HepG2 (cell line): ENCODE measurements around the gene SLC9C2. TPM values are rescaled to one million over a fixed set of nuclear protein-coding genes. Genes with fewer than 3 reads are reported as not detected.

ENCODE experiments used
- ATAC-seq: fragments of 200-7000 bp; cut with Tn5 transposase; 3 replicates; pipeline ENCODE4 v1.9.1; 2020; ENCODE audit warnings: mild to moderate bottlenecking, moderate library complexity
- BruUV-seq: library from RNA; stranded (reverse); fragments of 400-500 nt; replicated peaks from 2 replicates; lab custom pipeline; 2021; lab: Mats Ljungman, UMichigan
- CTCF ChIA-PET: fragments of 300-600 bp; formaldehyde crosslinking; extraction: SDS; loops from one replicate; lab custom pipeline; 2021; ENCODE audit warnings: low total read pairs, inconsistent platforms, low intra/inter-chr PET ratio; lab: Yijun Ruan, JAX
- POLR2A ChIA-PET: fragments of 350-600 bp; sonication (Branson Sonifier 250); formaldehyde crosslinking; loops from one replicate; lab custom pipeline; 2020; ENCODE audit warnings: antibody characterized with exemption, inconsistent platforms; lab: Yijun Ruan, JAX
- DNase-seq: peaks from one replicate; pipeline ENCODE4 v3.0.0-alpha.2; 2015; ENCODE audit warnings: low spot score
- FAIRE-seq: peaks from 3 replicates; lab custom pipeline; 2011; peaks lifted over from hg19 to GRCh38; lab: Jason Lieb, UNC
- H2AFZ ChIP-seq: one replicate; pipeline ENCODE4 v1.6.1; 2011; ENCODE audit warnings: low read length, inconsistent platforms
- H3K27ac ChIP-seq: fragments of 300-600 bp; 3 replicates; pipeline ENCODE4 v1.8.0; 2011; ENCODE audit warnings: mixed run types, mild to moderate bottlenecking, mixed read lengths, low read length, inconsistent platforms; ENCODE audit not compliant: insufficient read depth; ENCODE audit errors: extremely low read length
- H3K27me3 ChIP-seq, 2 experiments: fragments of 200-600 bp in 1 of 2; 2 replicates in 1 of 2; 3 replicates in 1 of 2; pipeline versions ENCODE4 v1.6.0 to v1.8.0; 2011; ENCODE audit warnings: low read length in 2 of 2, mild to moderate bottlenecking in 2 of 2, moderate library complexity in 2 of 2, inconsistent platforms in 1 of 2; ENCODE audit not compliant: insufficient read depth in 2 of 2, control insufficient read depth in 1 of 2
- H3K36me3 ChIP-seq, 2 experiments: fragments of 200-600 bp in 1 of 2; replicated peaks in 1 of 2; 2 replicates in 1 of 2; 3 replicates in 1 of 2; pipeline versions ENCODE4 v1.5.1 to v1.8.0; 2011; ENCODE audit warnings: low read length in 2 of 2, inconsistent platforms in 1 of 2; ENCODE audit not compliant: insufficient read depth in 2 of 2, control insufficient read depth in 1 of 2
- H3K4me1 ChIP-seq: 2 replicates; pipeline ENCODE4 v1.5.1; 2012; ENCODE audit warnings: low read length, inconsistent platforms; ENCODE audit not compliant: insufficient read depth
- H3K4me2 ChIP-seq: 2 replicates; pipeline ENCODE4 v1.6.0; 2011; ENCODE audit warnings: low read depth, low read length, inconsistent platforms
- H3K4me3 ChIP-seq, 3 experiments: fragments of 200-600 bp in 1 of 3; sonication (generic), shearing (Covaris generic) in 1 of 3; replicated peaks in 1 of 3; 2 replicates each; pipeline ENCODE4 v1.5.1; 2011 to 2016; ENCODE audit warnings: low read length in 3 of 3, inconsistent platforms in 2 of 3, low read depth in 2 of 3, mild to moderate bottlenecking in 2 of 3, control low read depth in 1 of 3, mixed read lengths in 1 of 3; ENCODE audit not compliant: insufficient read depth in 1 of 3
- H3K79me2 ChIP-seq: one replicate; pipeline ENCODE4 v1.6.1; 2011; ENCODE audit warnings: low read length, inconsistent platforms; ENCODE audit not compliant: insufficient read depth
- H3K9ac ChIP-seq: 2 replicates; pipeline ENCODE4 v1.6.0; 2011; ENCODE audit warnings: mild to moderate bottlenecking, low read depth, low read length, inconsistent platforms; ENCODE audit not compliant: insufficient read depth
- H3K9me3 ChIP-seq: 2 replicates; pipeline ENCODE4 v1.5.1; 2012; ENCODE audit warnings: mild to moderate bottlenecking, low read length
- H4K20me1 ChIP-seq: 2 replicates; pipeline ENCODE4 v1.6.0; 2011; ENCODE audit warnings: inconsistent platforms, mild to moderate bottlenecking, low read length, moderate library complexity; ENCODE audit not compliant: insufficient read depth
- ATF7-NPFF ChIP-seq: sonication (generic); formaldehyde crosslinking; IDR thresholded peaks from 2 replicates; pipeline ENCODE4 v1.8.1; 2023; ENCODE audit warnings: mild to moderate bottlenecking, low read depth, missing genetic modification reagents, moderate library complexity
- CERS6 ChIP-seq: sonication (generic); formaldehyde crosslinking; IDR thresholded peaks from 2 replicates; pipeline ENCODE4 v1.5.0; 2020; ENCODE audit warnings: missing genetic modification reagents
- GPN1 ChIP-seq: sonication (generic); formaldehyde crosslinking; IDR thresholded peaks from 2 replicates; pipeline ENCODE4 v1.5.1; 2020; ENCODE audit warnings: missing genetic modification reagents, borderline replicate concordance
- NFYB ChIP-seq: sonication (generic); formaldehyde crosslinking; IDR thresholded peaks from 2 replicates; pipeline ENCODE4 v1.4.0; 2020; ENCODE audit warnings: missing genetic modification reagents
- NRL ChIP-seq: sonication (generic); formaldehyde crosslinking; IDR thresholded peaks from 2 replicates; pipeline ENCODE4 v1.5.0; 2020; ENCODE audit warnings: missing genetic modification reagents, mild to moderate bottlenecking, moderate library complexity, borderline replicate concordance
- RBFOX2 ChIP-seq: fragments of 200-400 bp; formaldehyde crosslinking; IDR thresholded peaks from 2 replicates; pipeline ENCODE4 v1.6.1; 2017; ENCODE audit warnings: low read depth, mild to moderate bottlenecking, low read length
- SKI ChIP-seq: fragments of 450-650 bp; IDR thresholded peaks from one replicate; pipeline ENCODE4 v1.6.1; 2018; ENCODE audit warnings: mild to moderate bottlenecking; ENCODE audit not compliant: partially characterized antibody
- TBX3 ChIP-seq: fragments of 450-650 bp; IDR thresholded peaks from 2 replicates; pipeline ENCODE4 v1.6.1; 2017; ENCODE audit warnings: antibody characterized with exemption, mild to moderate bottlenecking, inconsistent platforms, borderline replicate concordance
- TEAD3 ChIP-seq: optimal IDR thresholded peaks from 2 replicates; pipeline ENCODE3; 2016; ENCODE audit warnings: borderline replicate concordance
- TRIM24 ChIP-seq: sonication (generic); formaldehyde crosslinking; IDR thresholded peaks from 2 replicates; pipeline ENCODE4 v1.8.0; 2022; ENCODE audit warnings: mild to moderate bottlenecking, missing genetic modification reagents
- ZHX1 ChIP-seq: sonication (generic); formaldehyde crosslinking; IDR thresholded peaks from 2 replicates; pipeline ENCODE4 v1.8.1; 2022; ENCODE audit warnings: low read depth, mild to moderate bottlenecking, missing genetic modification reagents
- ZNF292 ChIP-seq: sonication (generic); formaldehyde crosslinking; IDR thresholded peaks from 2 replicates; pipeline ENCODE4 v1.8.1; 2022; ENCODE audit warnings: mild to moderate bottlenecking, low read depth, missing genetic modification reagents, borderline replicate concordance
- ZNF557 ChIP-seq: sonication (generic); formaldehyde crosslinking; IDR thresholded peaks from 2 replicates; pipeline ENCODE4 v1.4.0; 2020; ENCODE audit warnings: missing genetic modification reagents
- ZNF709 ChIP-seq: sonication (generic); formaldehyde crosslinking; IDR thresholded peaks from 2 replicates; pipeline ENCODE4 v1.5.0; 2020; ENCODE audit warnings: mild to moderate bottlenecking, missing genetic modification reagents
- WGBS: methylation state at CpG from one replicate; pipeline ENCODE4 v1.1.6; 2017; ENCODE audit warnings: low lambda C conversion rate; 5-methylcytosine and 5-hydroxymethylcytosine counted together
- in situ Hi-C: cut with HindIII; loops from 2 replicates; pipeline ENCODE4 v1.10.0; 2017; ENCODE audit warnings: low pct_unique_long_range_greater_than_20kb; ENCODE audit not compliant: extremely low pct_ligation_motif_present
- intact Hi-C: fragments of 100-400 bp; cut with micrococcal nuclease; formaldehyde crosslinking; loops from one replicate; pipeline ENCODE4 v1.10.0; 2022; ENCODE audit not compliant: unreplicated experiment
- polyA plus RNA-seq, 8 experiments: library from polyadenylated mRNA; depleted of rRNA in 3 of 8; stranded (reverse) in 7 of 8; unstranded in 1 of 8; fragments of >200 nt; fragmentation: Illumina TruSeq in 4 of 8; extraction: Trizol in 4 of 8; gene quantifications; 2 replicates each; pipeline versions ENCODE4 v1.2.1 to v1.2.3, GENCODE V29; 2011 to 2016; ENCODE audit warnings: low read depth in 4 of 8, missing spikeins in 1 of 8, mixed read lengths in 1 of 8; ENCODE audit not compliant: insufficient read depth in 1 of 8
- total RNA-seq, 5 experiments: library from RNA; depleted of rRNA; stranded (reverse); fragments of >200 nt; fragmentation: Illumina TruSeq; extraction: Trizol; gene quantifications; 2 replicates each; pipeline ENCODE4 v1.2.3, GENCODE V29; 2016; ENCODE audit warnings: low read depth in 1 of 5
- TF ChIP-seq, protein P1 (sequence below): sonication (generic); formaldehyde crosslinking; IDR thresholded peaks from 2 replicates; pipeline ENCODE4 v1.4.0; 2020; ENCODE audit warnings: mild to moderate bottlenecking, missing genetic modification reagents
- TF ChIP-seq, protein P2 (sequence below): sonication (generic); formaldehyde crosslinking; IDR thresholded peaks from 2 replicates; pipeline ENCODE4 v1.4.0; 2020; ENCODE audit warnings: missing genetic modification reagents

SLC9C2 gene
- total and polyA plus RNA-seq, 2 of the 13 experiments (the other 11 are each of a cell fraction or from before 2014, with no cell fraction given): 0.03 TPM; not detected in 1

- Histone ChIP-seq H3K4me1 (no peaks in the 10 kb centered on the region), H3K36me3 (no peaks in the 10 kb centered on the region), H3K4me2 (no peak overlapping the region), H2AFZ (no peak overlapping the region), H3K9ac (no peak overlapping the region), H3K27ac (no peak overlapping the region), H3K9me3 (no peaks in the 10 kb centered on the region), H3K79me2 (no peaks in the 10 kb centered on the region), H3K27me3 (no peaks in the 10 kb centered on the region), H4K20me1 (no peaks in the 10 kb centered on the region), H3K4me3 (no peak overlapping the region)
- ChIA-PET CTCF (no interaction called here), POLR2A (no interaction called here)
- in situ Hi-C loops (no loop called here), intact Hi-C loops (no loop called here)
- ATAC-seq: no peak
- 11% methylated on average over 5 of the region's 5 CpGs for WGBS
- BruUV-seq: no TSS peak
- FAIRE-seq: no peak
- no peak for DNase-seq
- TF ChIP-seq RBFOX2 (no peak), NFYB (CRISPR knock-in tag) (no peak), TEAD3 (CRISPR knock-in tag) (no peak), TRIM24 (CRISPR knock-in tag) (no peak), ATF7-NPFF (CRISPR knock-in tag) (no peak), CERS6 (no peak), ZNF292 (no peak), ZNF709 (CRISPR knock-in tag) (no peak), ZHX1 (CRISPR knock-in tag) (no peak), NRL (CRISPR knock-in tag) (no peak), TBX3 (no peak), SKI (no peak), GPN1 (no peak), ZNF557 (CRISPR knock-in tag) (no peak)
- TF ChIP-seq, protein P1, sequence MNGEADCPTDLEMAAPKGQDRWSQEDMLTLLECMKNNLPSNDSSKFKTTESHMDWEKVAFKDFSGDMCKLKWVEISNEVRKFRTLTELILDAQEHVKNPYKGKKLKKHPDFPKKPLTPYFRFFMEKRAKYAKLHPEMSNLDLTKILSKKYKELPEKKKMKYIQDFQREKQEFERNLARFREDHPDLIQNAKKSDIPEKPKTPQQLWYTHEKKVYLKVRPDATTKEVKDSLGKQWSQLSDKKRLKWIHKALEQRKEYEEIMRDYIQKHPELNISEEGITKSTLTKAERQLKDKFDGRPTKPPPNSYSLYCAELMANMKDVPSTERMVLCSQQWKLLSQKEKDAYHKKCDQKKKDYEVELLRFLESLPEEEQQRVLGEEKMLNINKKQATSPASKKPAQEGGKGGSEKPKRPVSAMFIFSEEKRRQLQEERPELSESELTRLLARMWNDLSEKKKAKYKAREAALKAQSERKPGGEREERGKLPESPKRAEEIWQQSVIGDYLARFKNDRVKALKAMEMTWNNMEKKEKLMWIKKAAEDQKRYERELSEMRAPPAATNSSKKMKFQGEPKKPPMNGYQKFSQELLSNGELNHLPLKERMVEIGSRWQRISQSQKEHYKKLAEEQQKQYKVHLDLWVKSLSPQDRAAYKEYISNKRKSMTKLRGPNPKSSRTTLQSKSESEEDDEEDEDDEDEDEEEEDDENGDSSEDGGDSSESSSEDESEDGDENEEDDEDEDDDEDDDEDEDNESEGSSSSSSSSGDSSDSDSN (CRISPR knock-in tag): no peak
- TF ChIP-seq, protein P2, sequence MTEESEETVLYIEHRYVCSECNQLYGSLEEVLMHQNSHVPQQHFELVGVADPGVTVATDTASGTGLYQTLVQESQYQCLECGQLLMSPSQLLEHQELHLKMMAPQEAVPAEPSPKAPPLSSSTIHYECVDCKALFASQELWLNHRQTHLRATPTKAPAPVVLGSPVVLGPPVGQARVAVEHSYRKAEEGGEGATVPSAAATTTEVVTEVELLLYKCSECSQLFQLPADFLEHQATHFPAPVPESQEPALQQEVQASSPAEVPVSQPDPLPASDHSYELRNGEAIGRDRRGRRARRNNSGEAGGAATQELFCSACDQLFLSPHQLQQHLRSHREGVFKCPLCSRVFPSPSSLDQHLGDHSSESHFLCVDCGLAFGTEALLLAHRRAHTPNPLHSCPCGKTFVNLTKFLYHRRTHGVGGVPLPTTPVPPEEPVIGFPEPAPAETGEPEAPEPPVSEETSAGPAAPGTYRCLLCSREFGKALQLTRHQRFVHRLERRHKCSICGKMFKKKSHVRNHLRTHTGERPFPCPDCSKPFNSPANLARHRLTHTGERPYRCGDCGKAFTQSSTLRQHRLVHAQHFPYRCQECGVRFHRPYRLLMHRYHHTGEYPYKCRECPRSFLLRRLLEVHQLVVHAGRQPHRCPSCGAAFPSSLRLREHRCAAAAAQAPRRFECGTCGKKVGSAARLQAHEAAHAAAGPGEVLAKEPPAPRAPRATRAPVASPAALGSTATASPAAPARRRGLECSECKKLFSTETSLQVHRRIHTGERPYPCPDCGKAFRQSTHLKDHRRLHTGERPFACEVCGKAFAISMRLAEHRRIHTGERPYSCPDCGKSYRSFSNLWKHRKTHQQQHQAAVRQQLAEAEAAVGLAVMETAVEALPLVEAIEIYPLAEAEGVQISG (CRISPR knock-in tag): no peak
These were observed 47.1 kb downstream of the SLC9C2 start for GRCh38 chr1:173555651-173556305.
